Mesenchymal stem cell (in vitro differentiated cells and primary cell): ENCODE results near the gene BCHE.

ENCODE experiments used
- DNase-seq: peaks from one replicate; pipeline ENCODE4 v3.0.0-alpha.2; 2013
- H2AFZ ChIP-seq: one replicate; pipeline ENCODE4 v1.6.1; 2013; ENCODE audit warnings: low read depth, mild to moderate bottlenecking, control low read depth, inconsistent platforms, low read length, moderate library complexity
- H2AK5ac ChIP-seq: 2 replicates; pipeline ENCODE4 v1.6.1; 2013; ENCODE audit warnings: low read length, moderate library complexity, mild to moderate bottlenecking, inconsistent platforms; ENCODE audit not compliant: severe bottlenecking
- H2BK120ac ChIP-seq: one replicate; pipeline ENCODE4 v1.6.1; 2013; ENCODE audit warnings: low read depth, mild to moderate bottlenecking, inconsistent platforms, low read length, moderate library complexity
- H2BK12ac ChIP-seq, 2 experiments: one replicate each; pipeline ENCODE4 v1.6.1; 2013; ENCODE audit warnings: inconsistent platforms in 2 of 2, low read length in 2 of 2, mild to moderate bottlenecking in 2 of 2, moderate library complexity in 2 of 2, control low read depth in 1 of 2
- H2BK15ac ChIP-seq: one replicate; pipeline ENCODE4 v1.6.1; 2013; ENCODE audit warnings: mild to moderate bottlenecking, low read depth, inconsistent platforms; ENCODE audit not compliant: poor library complexity, severe bottlenecking
- H2BK5ac ChIP-seq: 2 replicates; pipeline ENCODE4 v1.6.1; 2013; ENCODE audit warnings: low read depth, mild to moderate bottlenecking, low read length, control low read depth, inconsistent platforms; ENCODE audit not compliant: poor library complexity, severe bottlenecking
- H3K14ac ChIP-seq, 2 experiments: one replicate each; pipeline ENCODE4 v1.6.1; 2013; ENCODE audit warnings: inconsistent platforms in 2 of 2, low read length in 2 of 2, control low read depth in 1 of 2, mild to moderate bottlenecking in 1 of 2, moderate library complexity in 1 of 2
- H3K18ac ChIP-seq, 2 experiments: one replicate each; pipeline ENCODE4 v1.6.1; 2013; ENCODE audit warnings: inconsistent platforms in 2 of 2, low read length in 2 of 2, control low read depth in 1 of 2, low read depth in 1 of 2, mild to moderate bottlenecking in 1 of 2
- H3K23ac ChIP-seq, 2 experiments: one replicate each; pipeline ENCODE4 v1.6.1; 2013; ENCODE audit warnings: inconsistent platforms in 2 of 2, low read length in 2 of 2, mild to moderate bottlenecking in 2 of 2, moderate library complexity in 2 of 2, control low read depth in 1 of 2
- H3K27ac ChIP-seq: 2 replicates; pipeline ENCODE4 v1.5.1; 2013; ENCODE audit warnings: mild to moderate bottlenecking, moderate library complexity, low read length, control low read depth, inconsistent platforms; ENCODE audit not compliant: poor library complexity, severe bottlenecking
- H3K27me3 ChIP-seq, 2 experiments: 2 replicates each; pipeline versions ENCODE4 v1.6.1 to v1.7.0; 2013; ENCODE audit warnings: low read length in 2 of 2, mild to moderate bottlenecking in 2 of 2, moderate library complexity in 2 of 2, control low read depth in 1 of 2, inconsistent platforms in 1 of 2; ENCODE audit not compliant: control insufficient read depth in 1 of 2, insufficient read depth in 1 of 2
- H3K36me3 ChIP-seq, 2 experiments: 2 replicates each; pipeline versions ENCODE4 v1.6.1 to v1.7.0; 2013; ENCODE audit warnings: low read length in 2 of 2, control low read depth in 1 of 2, inconsistent platforms in 1 of 2, low read depth in 1 of 2, mild to moderate bottlenecking in 1 of 2; ENCODE audit not compliant: insufficient read depth in 2 of 2, control insufficient read depth in 1 of 2
- H3K4ac ChIP-seq, 2 experiments: one replicate each; pipeline ENCODE4 v1.6.1; 2013; ENCODE audit warnings: inconsistent platforms in 2 of 2, low read length in 2 of 2, mild to moderate bottlenecking in 2 of 2, moderate library complexity in 2 of 2, control low read depth in 1 of 2, low read depth in 1 of 2
- H3K4me1 ChIP-seq: 2 replicates; pipeline ENCODE4 v1.6.1; 2013; ENCODE audit warnings: low read depth, low read length, control low read depth; ENCODE audit not compliant: control insufficient read depth, insufficient read depth
- H3K4me2 ChIP-seq: 2 replicates; pipeline ENCODE4 v1.6.1; 2013; ENCODE audit warnings: low read length, mild to moderate bottlenecking, inconsistent platforms; ENCODE audit not compliant: poor library complexity, severe bottlenecking
- H3K4me3 ChIP-seq, 2 experiments: 2 replicates each; pipeline versions ENCODE4 v1.5.1 to v1.7.0; 2013; ENCODE audit warnings: low read length in 2 of 2, mild to moderate bottlenecking in 2 of 2, control low read depth in 1 of 2, low read depth in 1 of 2; ENCODE audit not compliant: insufficient read depth in 1 of 2
- H3K79me1 ChIP-seq: replicated peaks from 2 replicates; pipeline ENCODE4 v1.6.1; 2013; ENCODE audit warnings: mild to moderate bottlenecking, control low read depth, low read length, inconsistent platforms; ENCODE audit not compliant: poor library complexity, severe bottlenecking
- H3K9ac ChIP-seq: 2 replicates; pipeline ENCODE4 v1.7.0; 2013; ENCODE audit warnings: mild to moderate bottlenecking, low read length, moderate library complexity
- H3K9me3 ChIP-seq: 2 replicates; pipeline ENCODE4 v1.7.0; 2013; ENCODE audit warnings: mild to moderate bottlenecking, low read length; ENCODE audit not compliant: control insufficient read depth
- H4K8ac ChIP-seq: one replicate; pipeline ENCODE4 v1.6.1; 2013; ENCODE audit warnings: inconsistent platforms, mild to moderate bottlenecking, low read length, moderate library complexity
- H4K91ac ChIP-seq: one replicate; pipeline ENCODE4 v1.6.1; 2013; ENCODE audit warnings: mild to moderate bottlenecking, low read length, inconsistent platforms
- WGBS: methylation state at CpG from one replicate; pipeline ENCODE4 v1.1.7; 2013; ENCODE audit warnings: mixed read lengths; 5-methylcytosine and 5-hydroxymethylcytosine counted together

Gene BCHE

GRCh38 chr3:165788531-165788930 is 48.7 kb downstream of the BCHE start:
- Histone ChIP-seq H3K14ac (no peak overlapping the region), H2BK12ac (no peak overlapping the region), H3K79me1 (no peaks in the 10 kb centered on the region), H2BK15ac (no peak overlapping the region), H2AK5ac (no peak overlapping the region), H3K18ac (no peak overlapping the region), H2BK5ac (no peak overlapping the region), H3K9me3 (no peaks in the 10 kb centered on the region), H3K4ac (no peak overlapping the region), H4K91ac (no peak overlapping the region), H3K27me3 (no peaks in the 10 kb centered on the region), H3K9ac (no peak overlapping the region), H3K27ac (no peak overlapping the region), H3K36me3 (no peaks in the 10 kb centered on the region), H3K4me2 (no peak overlapping the region), H3K23ac (no peak overlapping the region), H3K4me3 (no peak overlapping the region), H4K8ac (no peak overlapping the region), H2BK120ac (no peak overlapping the region), H2AFZ (no peak overlapping the region), H3K4me1 (no peaks in the 10 kb centered on the region)
- WGBS, result 83% methylated on average over 4 of the region's 4 CpGs
- DNase-seq, result no peak

- Histone ChIP-seq H2BK15ac (no peak overlapping the region), H3K9me3 (no peaks in the 10 kb centered on the region), H4K91ac (no peak overlapping the region), H3K18ac (no peak overlapping the region), H3K36me3 (no peaks in the 10 kb centered on the region), H2AK5ac (no peak overlapping the region), H3K79me1 (no peaks in the 10 kb centered on the region), H3K4me3 (no peak overlapping the region), H3K4me2 (no peak overlapping the region), H2AFZ (no peak overlapping the region), H3K27me3 (no peaks in the 10 kb centered on the region), H3K4ac (no peak overlapping the region), H2BK5ac (no peak overlapping the region), H3K14ac (no peak overlapping the region), H2BK12ac (no peak overlapping the region), H4K8ac (no peak overlapping the region), H3K27ac (no peak overlapping the region), H3K23ac (no peak overlapping the region), H3K9ac (no peak overlapping the region), H3K4me1 (no peaks in the 10 kb centered on the region), H2BK120ac (no peak overlapping the region)
- WGBS, result 87% methylated on average over 4 of the region's 4 CpGs
- DNase-seq, result no peak
These were observed 51.2 kb downstream of the BCHE start for GRCh38 chr3:165786013-165786412.

- Histone ChIP-seq H3K4ac (no peak overlapping the region), H3K79me1 (no peaks in the 10 kb centered on the region), H3K18ac (no peak overlapping the region), H4K91ac (no peak overlapping the region), H2AK5ac (no peak overlapping the region), H3K4me1 (no peaks in the 10 kb centered on the region), H2AFZ (no peak overlapping the region), H3K4me3 (no peak overlapping the region), H2BK15ac (no peak overlapping the region), H2BK120ac (no peak overlapping the region), H2BK5ac (no peak overlapping the region), H2BK12ac (no peak overlapping the region), H3K14ac (no peak overlapping the region), H3K27me3 (no peaks in the 10 kb centered on the region), H3K23ac (no peak overlapping the region), H3K9ac (no peak overlapping the region), H3K36me3 (no peaks in the 10 kb centered on the region), H4K8ac (no peak overlapping the region), H3K27ac (no peak overlapping the region), H3K4me2 (no peak overlapping the region), H3K9me3 (no peaks in the 10 kb centered on the region)
- 100% methylated on average over 1 of the region's 3 CpGs for WGBS
- DNase-seq, result no peak
These were observed 52.9 kb downstream of the BCHE start for GRCh38 chr3:165784337-165784736.

- no CpG with 5 or more reads among the region's 1 CpG for WGBS
- Histone ChIP-seq H2AK5ac (no peak overlapping the region), H2BK12ac (no peak overlapping the region), H2BK5ac (no peak overlapping the region), H3K9me3 (no peaks in the 10 kb centered on the region), H3K27ac (no peak overlapping the region), H3K4me1 (no peaks in the 10 kb centered on the region), H3K4ac (no peak overlapping the region), H3K9ac (no peak overlapping the region), H3K27me3 (no peaks in the 10 kb centered on the region), H3K4me2 (no peak overlapping the region), H2BK15ac (no peak overlapping the region), H4K8ac (no peak overlapping the region), H3K18ac (no peak overlapping the region), H3K79me1 (no peaks in the 10 kb centered on the region), H3K4me3 (no peak overlapping the region), H2BK120ac (no peak overlapping the region), H3K23ac (no peak overlapping the region), H3K14ac (no peak overlapping the region), H3K36me3 (no peaks in the 10 kb centered on the region), H2AFZ (no peak overlapping the region), H4K91ac (no peak overlapping the region)
- no peak for DNase-seq
These were observed 53.8 kb downstream of the BCHE start for GRCh38 chr3:165783383-165783782.
